KMS-11 (cell line): ENCODE results near the gene FGF14.

Source experiments
- H2AFZ ChIP-seq: fragments of 200-600 bp; sonication (generic); 2 replicates; pipeline ENCODE4 v1.6.1; 2016; ENCODE audit warnings: antibody characterized with exemption, mixed run types, low read depth
- H3K27ac ChIP-seq: fragments of 200-600 bp; sonication (generic); 2 replicates; pipeline ENCODE4 v1.6.1; 2016; ENCODE audit warnings: mild to moderate bottlenecking, mixed run types
- H3K27me3 ChIP-seq: fragments of 200-600 bp; sonication (generic); 2 replicates; pipeline ENCODE4 v1.6.1; 2017; ENCODE audit warnings: mild to moderate bottlenecking, low read depth, mixed run types, moderate library complexity; ENCODE audit not compliant: insufficient read depth
- H3K36me3 ChIP-seq: fragments of 200-600 bp; sonication (generic); 2 replicates; pipeline ENCODE4 v1.6.1; 2017; ENCODE audit warnings: mild to moderate bottlenecking, mixed run types; ENCODE audit not compliant: insufficient read depth
- H3K4me1 ChIP-seq: fragments of 200-600 bp; sonication (generic); 2 replicates; pipeline ENCODE4 v1.6.1; 2016; ENCODE audit warnings: mild to moderate bottlenecking, low read depth, mixed run types; ENCODE audit not compliant: poor library complexity, severe bottlenecking
- H3K4me2 ChIP-seq: fragments of 200-600 bp; sonication (generic); 2 replicates; pipeline ENCODE4 v1.7.0; 2016; ENCODE audit warnings: mild to moderate bottlenecking, mixed run types
- H3K4me3 ChIP-seq: fragments of 200-600 bp; sonication (generic); IDR thresholded peaks from 2 replicates; pipeline ENCODE4 v1.6.1; 2017; ENCODE audit warnings: low read depth, low read length, mixed read lengths; ENCODE audit not compliant: insufficient read depth
- H3K79me2 ChIP-seq: fragments of 200-600 bp; sonication (generic); 2 replicates; pipeline ENCODE4 v1.6.1; 2016; ENCODE audit warnings: low read depth, mixed run types; ENCODE audit not compliant: insufficient read depth
- H3K9ac ChIP-seq: fragments of 200-600 bp; sonication (generic); 2 replicates; pipeline ENCODE4 v1.6.1; 2016; ENCODE audit warnings: mild to moderate bottlenecking, mixed run types
- H4K20me1 ChIP-seq: fragments of 200-600 bp; sonication (generic); 2 replicates; pipeline ENCODE4 v1.6.1; 2016; ENCODE audit warnings: mild to moderate bottlenecking, mixed run types; ENCODE audit not compliant: insufficient read depth
- TF ChIP-seq, protein P1 (sequence below): fragments of 200-600 bp; sonication (generic); conservative IDR thresholded peaks from 2 replicates; pipeline ENCODE4 v1.6.1; 2017; ENCODE audit warnings: low read depth, mild to moderate bottlenecking, antibody characterized with exemption, low read length, moderate library complexity, mixed read lengths

Gene FGF14

GRCh38 chr13:101799196-101799595, 602.7 kb downstream of the FGF14 start:
- Histone ChIP-seq H2AFZ (no peak overlapping the region), H3K79me2 (no peaks in the 10 kb centered on the region), H3K4me3 (no peak overlapping the region), H3K27ac (no peak overlapping the region), H3K4me2 (no peak overlapping the region), H3K27me3 (no peaks in the 10 kb centered on the region), H4K20me1 (no peaks in the 10 kb centered on the region), H3K9ac (no peak overlapping the region), H3K4me1 (no peaks in the 10 kb centered on the region), H3K36me3 (no peaks in the 10 kb centered on the region)
- TF ChIP-seq, protein P1, sequence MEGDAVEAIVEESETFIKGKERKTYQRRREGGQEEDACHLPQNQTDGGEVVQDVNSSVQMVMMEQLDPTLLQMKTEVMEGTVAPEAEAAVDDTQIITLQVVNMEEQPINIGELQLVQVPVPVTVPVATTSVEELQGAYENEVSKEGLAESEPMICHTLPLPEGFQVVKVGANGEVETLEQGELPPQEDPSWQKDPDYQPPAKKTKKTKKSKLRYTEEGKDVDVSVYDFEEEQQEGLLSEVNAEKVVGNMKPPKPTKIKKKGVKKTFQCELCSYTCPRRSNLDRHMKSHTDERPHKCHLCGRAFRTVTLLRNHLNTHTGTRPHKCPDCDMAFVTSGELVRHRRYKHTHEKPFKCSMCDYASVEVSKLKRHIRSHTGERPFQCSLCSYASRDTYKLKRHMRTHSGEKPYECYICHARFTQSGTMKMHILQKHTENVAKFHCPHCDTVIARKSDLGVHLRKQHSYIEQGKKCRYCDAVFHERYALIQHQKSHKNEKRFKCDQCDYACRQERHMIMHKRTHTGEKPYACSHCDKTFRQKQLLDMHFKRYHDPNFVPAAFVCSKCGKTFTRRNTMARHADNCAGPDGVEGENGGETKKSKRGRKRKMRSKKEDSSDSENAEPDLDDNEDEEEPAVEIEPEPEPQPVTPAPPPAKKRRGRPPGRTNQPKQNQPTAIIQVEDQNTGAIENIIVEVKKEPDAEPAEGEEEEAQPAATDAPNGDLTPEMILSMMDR, result no peak

- no peak overlapping the region for H3K27ac ChIP-seq
- no peak overlapping the region for H3K4me3 ChIP-seq
- H2AFZ ChIP-seq, result no peak overlapping the region
- H3K27me3 ChIP-seq, result no peaks in the 10 kb centered on the region
- no peak overlapping the region for H3K4me2 ChIP-seq
- no peaks in the 10 kb centered on the region for H3K79me2 ChIP-seq
- no peaks in the 10 kb centered on the region for H3K4me1 ChIP-seq
- no peaks in the 10 kb centered on the region for H4K20me1 ChIP-seq
- TF ChIP-seq, protein P1, result no peak
- no peaks in the 10 kb centered on the region for H3K36me3 ChIP-seq
- H3K9ac ChIP-seq, result no peak overlapping the region
Observed at GRCh38 chr13:101798437-101798836, 603.4 kb downstream of the FGF14 start.

DNA sequence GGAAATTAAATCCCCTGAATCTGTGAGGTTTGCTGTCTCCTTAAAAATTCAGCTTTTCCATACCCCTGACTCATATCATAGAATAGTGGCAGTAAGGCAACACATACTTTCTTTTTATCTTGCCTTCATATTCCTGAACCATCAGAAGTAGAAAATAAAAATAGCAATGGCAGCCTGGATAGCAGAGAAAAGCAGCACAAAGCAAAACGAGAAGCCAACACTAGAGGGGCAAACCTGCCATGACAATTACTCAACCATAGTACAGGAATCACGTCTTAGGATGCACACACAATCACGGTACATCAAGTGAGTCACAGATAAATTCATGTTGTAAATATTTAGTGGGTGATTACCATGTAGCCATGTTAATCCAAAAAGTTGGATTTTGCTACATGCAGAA, 606.4 kb downstream of the FGF14 start:
- no peak overlapping the region for H3K4me3 ChIP-seq
- no peaks in the 10 kb centered on the region for H3K4me1 ChIP-seq
- no peaks in the 10 kb centered on the region for H4K20me1 ChIP-seq
- TF ChIP-seq, protein P1, result no peak
- H3K36me3 ChIP-seq, result no peaks in the 10 kb centered on the region
- H3K9ac ChIP-seq, result no peak overlapping the region
- H2AFZ ChIP-seq, result no peak overlapping the region
- H3K79me2 ChIP-seq, result no peaks in the 10 kb centered on the region
- no peak overlapping the region for H3K27ac ChIP-seq
- H3K4me2 ChIP-seq, result no peak overlapping the region
- no peaks in the 10 kb centered on the region for H3K27me3 ChIP-seq

- H3K4me3 ChIP-seq, result no peak overlapping the region
- H3K79me2 ChIP-seq, result no peaks in the 10 kb centered on the region
- H4K20me1 ChIP-seq, result no peaks in the 10 kb centered on the region
- H2AFZ ChIP-seq, result no peak overlapping the region
- H3K27ac ChIP-seq, result no peak overlapping the region
- no peaks in the 10 kb centered on the region for H3K36me3 ChIP-seq
- H3K27me3 ChIP-seq, result no peaks in the 10 kb centered on the region
- H3K4me2 ChIP-seq, result no peak overlapping the region
- no peak overlapping the region for H3K9ac ChIP-seq
- TF ChIP-seq, protein P1, result no peak
- H3K4me1 ChIP-seq, result no peaks in the 10 kb centered on the region
Observed at GRCh38 chr13:101795025-101795424, 606.8 kb downstream of the FGF14 start.
